RWPE2 (cell line): ENCODE measurements around the gene LRRC63.
"Not testable (repeated sequence)": the region's sequence is repeated elsewhere in the genome, so short reads cannot be mapped to it uniquely, and the experiment has no call there.

ENCODE experiments used
- ATAC-seq: fragments of 200-7000 bp; cut with Tn5 transposase; 3 replicates; pipeline ENCODE4 v1.9.1; 2021; ENCODE audit warnings: low read depth
- DNase-seq: peaks from one replicate; pipeline ENCODE4 v3.0.0-alpha.2; 2020; ENCODE audit warnings: low spot score
- H3K27ac ChIP-seq: fragments of 450-650 bp; 2 replicates; pipeline ENCODE4 v1.5.1; 2017; ENCODE audit warnings: mild to moderate bottlenecking; ENCODE audit not compliant: poor library complexity, severe bottlenecking
- H3K27me3 ChIP-seq: fragments of 250-450 bp; sonication (Bioruptor Pico); 2 replicates; pipeline ENCODE4 v1.5.1; 2021; ENCODE audit warnings: mild to moderate bottlenecking, moderate library complexity; ENCODE audit not compliant: insufficient read depth, poor library complexity, severe bottlenecking
- H3K36me3 ChIP-seq: fragments of 250-450 bp; sonication (Bioruptor Pico); 2 replicates; pipeline ENCODE4 v1.5.1; 2020; ENCODE audit warnings: low read depth, mild to moderate bottlenecking, moderate library complexity
- H3K4me1 ChIP-seq: fragments of 250-450 bp; sonication (Bioruptor Pico); 2 replicates; pipeline ENCODE4 v1.5.1; 2021; ENCODE audit warnings: mild to moderate bottlenecking, moderate library complexity; ENCODE audit not compliant: insufficient read depth, poor library complexity, severe bottlenecking
- H3K4me3 ChIP-seq: fragments of 250-450 bp; sonication (Bioruptor Pico); 2 replicates; pipeline ENCODE4 v1.5.1; 2021; ENCODE audit warnings: mild to moderate bottlenecking, moderate library complexity; ENCODE audit not compliant: severe bottlenecking
- H3K9me3 ChIP-seq: fragments of 250-450 bp; sonication (Bioruptor Pico); 2 replicates; pipeline ENCODE4 v1.5.1; 2021; ENCODE audit warnings: mild to moderate bottlenecking, moderate library complexity; ENCODE audit not compliant: severe bottlenecking
- TF ChIP-seq, protein P1 (sequence below): fragments of 450-650 bp; IDR thresholded peaks from one replicate; pipeline ENCODE4 v1.5.1; 2017; ENCODE audit warnings: mild to moderate bottlenecking, moderate library complexity; ENCODE audit not compliant: poor library complexity, severe bottlenecking

The LRRC63 gene, protein sequence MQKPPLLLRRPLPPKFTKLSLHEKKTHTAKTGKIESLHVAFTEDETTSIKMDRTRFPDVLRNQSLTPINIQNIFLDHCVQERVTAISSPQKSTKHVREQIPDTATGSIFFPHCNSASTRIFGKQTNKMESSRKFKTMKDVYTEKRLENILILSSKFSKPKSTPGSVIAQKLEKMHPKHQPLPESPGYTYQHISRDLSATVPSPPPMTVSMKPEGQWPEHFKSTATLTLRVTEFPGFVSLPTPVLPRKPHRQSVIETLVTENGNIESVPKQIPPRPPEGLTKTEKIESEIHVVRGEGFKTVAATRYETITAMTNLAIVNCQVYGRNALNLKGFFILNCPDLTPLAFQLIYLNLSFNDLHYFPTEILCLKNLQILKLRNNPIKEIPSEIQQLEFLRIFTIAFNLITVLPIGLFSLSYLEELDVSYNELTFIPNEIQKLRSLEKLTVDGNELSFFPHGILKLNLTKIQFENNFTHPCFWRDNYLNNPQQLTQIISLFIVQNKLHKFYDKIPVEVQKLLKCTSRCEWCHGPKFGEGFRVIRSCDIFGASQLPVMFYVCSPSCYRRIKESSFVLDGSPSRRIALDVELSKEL

GRCh38 chr13:46211483-46212351 lies at the start of gene LRRC63:
Gene LRRC63, plus strand, starts transcription at chr13:46211928. Its CDS starts 1,107 bp downstream, at chr13:46213035.
- Histone ChIP-seq H3K4me1 (peaks cover 8% of the 10 kb centered on the region), H3K27ac (no peak within 1 kb of the TSS), H3K36me3 (no peaks in the 10 kb centered on the region), H3K9me3 (no peaks in the 10 kb centered on the region), H3K27me3 (no peaks in the 10 kb centered on the region), H3K4me3 (peak within 1 kb of the TSS; percentile 31)
- ATAC-seq (peak; percentile 98), DNase-seq (peak; percentile 58)
- TF ChIP-seq, protein P1, sequence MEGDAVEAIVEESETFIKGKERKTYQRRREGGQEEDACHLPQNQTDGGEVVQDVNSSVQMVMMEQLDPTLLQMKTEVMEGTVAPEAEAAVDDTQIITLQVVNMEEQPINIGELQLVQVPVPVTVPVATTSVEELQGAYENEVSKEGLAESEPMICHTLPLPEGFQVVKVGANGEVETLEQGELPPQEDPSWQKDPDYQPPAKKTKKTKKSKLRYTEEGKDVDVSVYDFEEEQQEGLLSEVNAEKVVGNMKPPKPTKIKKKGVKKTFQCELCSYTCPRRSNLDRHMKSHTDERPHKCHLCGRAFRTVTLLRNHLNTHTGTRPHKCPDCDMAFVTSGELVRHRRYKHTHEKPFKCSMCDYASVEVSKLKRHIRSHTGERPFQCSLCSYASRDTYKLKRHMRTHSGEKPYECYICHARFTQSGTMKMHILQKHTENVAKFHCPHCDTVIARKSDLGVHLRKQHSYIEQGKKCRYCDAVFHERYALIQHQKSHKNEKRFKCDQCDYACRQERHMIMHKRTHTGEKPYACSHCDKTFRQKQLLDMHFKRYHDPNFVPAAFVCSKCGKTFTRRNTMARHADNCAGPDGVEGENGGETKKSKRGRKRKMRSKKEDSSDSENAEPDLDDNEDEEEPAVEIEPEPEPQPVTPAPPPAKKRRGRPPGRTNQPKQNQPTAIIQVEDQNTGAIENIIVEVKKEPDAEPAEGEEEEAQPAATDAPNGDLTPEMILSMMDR, result no peak

DNA sequence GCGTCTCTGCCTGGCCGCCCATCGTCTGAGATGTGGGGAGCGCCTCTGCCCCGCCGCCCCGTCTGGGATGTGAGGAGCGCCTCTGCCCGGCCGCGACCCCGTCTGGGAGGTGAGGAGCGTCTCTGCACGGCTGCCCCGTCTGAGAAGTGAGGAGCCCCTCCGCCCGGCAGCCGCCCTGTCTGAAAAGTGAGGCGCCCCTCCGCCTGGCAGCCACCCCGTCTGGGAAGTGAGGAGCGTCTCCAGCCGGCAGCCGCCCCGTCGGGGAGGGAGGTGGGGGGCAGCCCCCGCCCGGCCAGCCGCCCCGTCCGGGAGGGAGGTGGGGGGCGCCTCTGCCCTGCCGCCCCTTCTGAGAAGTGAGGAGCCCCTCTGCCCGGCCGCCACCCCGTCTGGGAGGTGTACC lies 49.0 kb upstream of the LRRC63 start:
- not testable (repeated sequence) for ATAC-seq, H3K36me3 ChIP-seq

DNA sequence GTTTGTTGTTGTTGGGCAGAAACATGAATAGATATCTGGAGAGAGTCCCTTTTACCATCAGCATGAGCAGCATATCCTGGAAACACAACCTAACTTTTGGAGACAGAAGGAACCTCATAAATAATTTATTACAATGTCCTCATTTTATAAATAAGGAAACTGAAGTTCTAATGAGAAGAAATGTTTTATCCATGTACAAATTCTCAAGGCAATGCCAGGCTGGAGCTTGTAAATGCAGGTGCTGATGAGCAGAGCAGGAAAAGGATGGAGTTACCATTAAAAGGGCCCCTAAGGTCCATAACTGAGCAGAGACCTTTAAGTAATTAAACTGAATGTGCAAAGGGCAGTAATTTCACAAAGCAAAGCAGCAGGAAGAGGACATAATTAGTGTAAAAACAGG lies 47.1 kb upstream of the LRRC63 start:
- H3K27ac ChIP-seq, result no peak overlapping the region
- no peak overlapping the region for H3K4me3 ChIP-seq
- H3K9me3 ChIP-seq, result no peaks in the 10 kb centered on the region
- H3K4me1 ChIP-seq, result no peaks in the 10 kb centered on the region
- H3K27me3 ChIP-seq, result no peaks in the 10 kb centered on the region
- no peaks in the 10 kb centered on the region for H3K36me3 ChIP-seq
- ATAC-seq (no peak), DNase-seq (no peak)
- TF ChIP-seq, protein P1, result no peak

More for the DNA sequence above, 49.0 kb upstream of the LRRC63 start:
- not testable (repeated sequence) for H3K4me1 ChIP-seq, H3K9me3 ChIP-seq, H3K27me3 ChIP-seq, H3K4me3 ChIP-seq, H3K27ac ChIP-seq, DNase-seq

DNA sequence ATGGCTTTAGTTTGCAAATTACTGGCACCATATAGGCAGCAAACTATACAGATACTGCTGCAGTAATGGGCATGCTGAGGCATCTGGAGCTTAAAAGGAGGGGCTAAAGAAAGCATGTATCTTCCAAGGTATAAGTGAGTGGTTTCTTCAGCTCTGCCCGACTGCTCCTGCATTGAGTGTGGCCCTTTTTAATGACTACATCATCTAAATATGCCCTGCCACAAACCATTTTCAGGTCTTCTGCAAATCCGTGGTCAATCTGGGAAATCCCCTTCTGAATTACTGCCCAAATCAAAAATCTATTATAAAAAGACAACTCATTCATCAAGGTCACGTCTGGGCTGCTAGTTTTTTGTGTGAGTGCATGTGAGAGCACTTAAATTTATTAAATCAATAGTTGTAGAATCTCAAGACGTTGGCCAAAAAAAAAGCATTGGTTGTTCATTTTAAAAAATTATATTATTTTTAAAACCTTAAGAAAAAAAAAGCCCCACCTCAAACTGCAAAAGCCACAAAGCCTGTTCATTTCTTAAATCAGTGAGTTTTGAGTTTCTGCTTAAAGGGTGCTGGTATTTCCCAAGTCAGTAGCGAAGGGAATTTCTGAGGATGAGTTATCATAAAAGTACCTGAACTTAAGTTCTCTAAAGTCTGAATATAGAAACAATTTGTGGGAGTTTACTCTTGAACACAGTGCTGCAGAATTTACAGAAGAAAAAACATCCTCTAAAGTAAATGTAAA lies 46.1 kb upstream of the LRRC63 start:
- TF ChIP-seq, protein P1, result no peak
- H3K27ac ChIP-seq, result no peak overlapping the region
- DNase-seq (no peak), ATAC-seq (peak; percentile 36; the same call in 1 of the 3 replicates)
- H3K9me3 ChIP-seq, result no peaks in the 10 kb centered on the region
- H3K27me3 ChIP-seq, result no peaks in the 10 kb centered on the region
- no peaks in the 10 kb centered on the region for H3K36me3 ChIP-seq
- no peak overlapping the region for H3K4me3 ChIP-seq
- no peaks in the 10 kb centered on the region for H3K4me1 ChIP-seq

GRCh38 chr13:46166224-46166584 lies 45.5 kb upstream of the LRRC63 start:
- no peak overlapping the region for H3K27ac ChIP-seq
- H3K4me1 ChIP-seq, result no peaks in the 10 kb centered on the region
- H3K9me3 ChIP-seq, result no peaks in the 10 kb centered on the region
- ATAC-seq (no peak), DNase-seq (no peak)
- H3K36me3 ChIP-seq, result no peaks in the 10 kb centered on the region
- H3K27me3 ChIP-seq, result no peaks in the 10 kb centered on the region
- TF ChIP-seq, protein P1, result no peak
- no peak overlapping the region for H3K4me3 ChIP-seq
